HG03565 (cell line): ENCODE results near the gene MAPK8IP3.

Source experiments
- ATAC-seq: cut with Tn5 transposase; IDR thresholded peaks from one replicate; pipeline ENCODE4 v1.9.1; 2021; ENCODE audit warnings: mild to moderate bottlenecking, moderate library complexity; ENCODE audit not compliant: unreplicated experiment

The MAPK8IP3 gene

DNA sequence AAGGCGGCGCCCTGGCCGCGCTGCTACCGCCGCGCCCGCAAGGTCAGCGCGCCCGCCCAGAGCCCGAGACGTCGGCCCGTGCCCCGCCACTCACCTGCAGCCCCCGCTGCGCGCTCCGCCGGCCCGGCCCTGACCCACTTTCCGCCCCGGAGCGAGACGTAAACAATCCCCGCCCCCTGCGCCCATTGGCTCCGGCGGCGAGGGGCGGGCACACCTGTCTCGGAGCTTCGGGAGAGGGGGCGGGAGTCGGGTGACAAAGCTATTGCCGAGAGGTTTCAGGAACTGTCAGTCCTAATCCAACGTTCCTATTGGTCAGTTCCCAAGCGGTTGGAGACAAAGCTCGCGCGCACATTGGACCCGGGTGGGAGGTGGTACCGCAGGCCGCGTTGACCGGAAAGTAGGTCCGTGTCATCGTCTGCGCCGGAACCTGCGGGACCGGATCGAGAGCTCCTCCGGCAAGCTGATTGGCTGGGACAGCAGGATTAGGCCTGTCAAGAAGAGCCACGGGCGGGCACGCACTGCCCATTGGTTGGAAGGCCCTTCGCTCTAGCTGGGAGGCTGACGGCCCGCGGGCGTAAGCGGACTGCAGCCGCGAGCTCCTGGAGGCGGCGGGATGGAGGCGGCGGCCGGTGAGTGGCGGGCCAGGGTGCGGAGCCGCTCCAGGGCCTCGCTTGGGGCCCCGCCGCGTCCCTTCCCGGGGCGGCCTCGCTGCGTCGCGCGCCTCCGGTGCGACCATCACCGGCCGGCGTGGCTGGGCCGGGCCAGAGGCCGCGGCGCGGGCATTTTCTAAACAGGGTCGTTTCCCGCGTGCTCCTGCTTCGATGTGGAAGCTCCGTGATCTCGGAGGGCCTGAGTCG, 76.6 kb downstream of the MAPK8IP3 start, which contains the start of the genes NUBP2 and SPSB3:
NUBP2 (plus strand) TSS at position 553 of the 857 bp plus-strand sequence; CDS start at position 614, 61 bp downstream.
SPSB3 (minus strand) TSS at position 164 of the 857 bp plus-strand sequence. CDS start 1,088 bp downstream, outside the sequence.
- peak; percentile 73 for ATAC-seq

DNA sequence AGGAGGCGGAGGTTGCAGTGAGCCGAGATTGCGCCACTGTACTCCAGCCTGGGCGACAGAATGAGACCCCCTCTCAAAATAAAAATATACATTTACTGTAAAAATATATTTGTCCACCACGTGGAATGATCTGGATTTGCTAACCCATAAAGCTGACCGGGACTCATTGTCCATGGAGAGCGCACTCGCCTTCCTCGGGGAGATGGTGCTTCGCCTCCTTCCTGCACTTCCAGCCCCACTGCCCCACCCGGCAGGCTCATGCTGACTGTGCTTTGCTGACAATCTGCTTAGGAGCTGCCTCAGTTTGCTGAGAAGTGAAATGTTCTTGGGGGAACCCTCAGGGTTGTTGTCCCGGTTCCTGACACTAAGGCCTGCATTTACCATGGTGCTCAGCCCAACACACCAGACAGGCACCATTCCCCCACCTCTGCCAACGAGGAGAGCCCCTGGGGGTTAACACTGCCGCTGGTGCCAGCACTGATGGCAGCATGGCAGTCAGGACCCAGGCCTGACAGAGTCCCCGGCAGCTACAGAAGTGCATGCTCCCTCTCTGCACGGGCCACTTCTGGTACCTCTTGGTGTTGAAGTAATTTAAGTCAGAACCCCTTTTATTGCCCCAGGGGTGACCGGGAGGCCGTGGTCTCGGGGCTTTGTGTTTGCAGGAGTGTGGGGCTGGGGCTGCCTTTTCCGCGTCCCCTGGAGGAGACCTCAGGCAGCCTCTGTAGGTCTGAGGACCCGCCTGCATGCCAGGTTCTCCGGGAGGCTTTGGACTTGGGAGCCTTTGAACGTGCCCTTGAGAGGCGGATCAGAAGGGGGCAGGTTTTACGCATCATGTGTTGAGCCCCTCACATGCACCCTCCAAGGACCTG, 79.2 kb downstream of the MAPK8IP3 start:
- no peak for ATAC-seq

DNA sequence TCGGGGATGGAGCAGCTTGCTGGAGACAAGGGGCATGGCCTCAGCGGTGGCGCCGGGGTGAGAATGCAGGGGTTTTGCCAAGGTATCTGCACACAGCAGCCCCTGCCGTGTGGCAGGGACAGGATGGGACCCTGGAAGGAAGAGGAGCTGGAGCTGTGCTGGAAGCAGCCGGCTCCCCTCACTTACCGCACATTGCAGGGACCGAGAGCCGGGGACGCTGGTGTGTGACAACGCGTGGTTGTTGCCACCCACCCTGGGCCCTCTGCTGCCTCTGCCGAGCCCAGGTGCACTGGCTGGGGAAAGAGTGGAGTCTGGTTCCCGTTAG, 79.8 kb downstream of the MAPK8IP3 start:
- no peak for ATAC-seq

DNA sequence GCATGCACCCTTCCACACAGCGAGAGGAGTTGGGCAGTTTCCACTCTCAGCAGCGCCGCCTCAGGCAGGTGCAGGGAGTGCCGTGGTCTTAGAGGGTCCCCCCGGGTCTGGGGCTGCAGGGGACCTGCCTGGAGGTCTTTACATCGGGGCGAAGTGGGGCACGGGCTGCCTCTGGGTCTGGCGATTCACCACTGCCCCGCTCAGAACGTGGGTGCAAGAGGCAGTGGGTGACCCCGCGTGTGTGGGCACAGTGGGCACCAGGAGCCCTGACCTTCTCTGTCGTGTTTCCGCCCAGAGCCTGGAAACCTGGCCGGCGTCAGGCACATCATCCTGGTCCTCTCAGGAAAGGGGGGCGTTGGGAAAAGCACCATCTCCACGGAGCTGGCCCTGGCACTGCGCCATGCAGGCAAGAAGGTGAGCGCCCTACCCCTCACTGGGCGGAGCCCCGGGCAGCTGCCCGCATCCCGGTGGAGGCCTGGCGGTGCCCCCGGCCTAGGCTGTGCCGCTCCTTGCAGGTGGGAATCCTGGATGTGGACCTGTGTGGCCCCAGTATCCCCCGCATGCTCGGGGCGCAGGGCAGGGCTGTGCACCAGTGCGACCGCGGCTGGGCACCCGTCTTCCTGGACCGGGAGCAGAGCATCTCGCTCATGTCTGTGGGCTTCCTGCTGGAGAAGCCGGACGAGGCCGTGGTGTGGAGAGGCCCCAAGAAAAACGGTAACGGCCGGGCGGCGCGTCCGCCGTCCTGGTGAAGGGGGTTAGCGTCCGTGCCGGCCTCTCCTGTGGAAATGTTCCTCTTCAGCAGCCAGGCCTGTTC, 80.5 kb downstream of the MAPK8IP3 start:
- no peak for ATAC-seq

DNA sequence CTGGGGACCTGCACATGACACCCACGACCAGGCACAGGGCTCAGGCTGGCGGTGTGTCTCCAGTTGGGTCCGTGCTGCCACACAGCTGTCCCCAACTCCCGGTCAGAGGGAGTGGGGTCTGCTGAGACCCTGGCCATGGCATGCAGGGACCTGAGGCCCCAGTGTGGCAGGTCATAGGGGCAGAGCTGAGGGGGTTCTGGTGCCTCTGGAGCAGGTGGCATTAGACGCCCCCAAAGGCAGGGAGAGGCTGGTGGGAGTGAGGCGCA, 81.0 kb downstream of the MAPK8IP3 start:
- ATAC-seq, result no peak

DNA sequence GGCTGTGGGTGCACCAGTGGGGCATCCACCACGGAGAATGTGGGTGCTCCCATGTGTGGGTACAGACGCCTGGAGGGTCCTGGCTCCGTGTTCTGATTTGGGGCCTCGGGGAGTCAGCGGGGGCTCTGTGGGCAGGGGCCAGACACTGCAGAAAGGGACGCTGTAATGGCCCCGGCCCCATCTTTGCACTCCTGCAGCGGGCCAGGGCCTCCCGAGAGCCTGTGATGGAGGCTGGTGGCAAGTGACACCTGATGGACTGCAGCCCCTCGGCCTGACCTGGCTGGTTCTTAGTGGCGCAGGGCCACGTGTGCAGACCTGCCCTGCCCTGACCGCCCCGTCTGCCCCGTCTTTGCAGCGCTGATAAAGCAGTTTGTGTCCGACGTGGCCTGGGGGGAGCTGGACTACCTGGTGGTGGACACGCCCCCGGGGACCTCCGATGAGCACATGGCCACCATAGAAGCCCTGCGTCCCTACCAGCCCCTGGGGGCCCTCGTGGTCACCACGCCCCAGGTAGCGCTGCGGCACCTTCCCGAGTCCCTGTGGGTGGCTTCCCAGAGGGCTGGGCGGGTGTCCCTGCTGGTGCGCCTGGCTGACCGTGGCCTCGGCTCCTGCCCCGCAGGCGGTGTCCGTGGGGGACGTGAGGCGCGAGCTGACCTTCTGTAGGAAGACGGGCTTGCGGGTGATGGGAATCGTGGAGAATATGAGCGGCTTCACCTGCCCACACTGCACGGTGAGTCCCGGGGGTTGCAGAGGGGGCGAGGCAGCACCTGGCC, 81.5 kb downstream of the MAPK8IP3 start:
- no peak for ATAC-seq

DNA sequence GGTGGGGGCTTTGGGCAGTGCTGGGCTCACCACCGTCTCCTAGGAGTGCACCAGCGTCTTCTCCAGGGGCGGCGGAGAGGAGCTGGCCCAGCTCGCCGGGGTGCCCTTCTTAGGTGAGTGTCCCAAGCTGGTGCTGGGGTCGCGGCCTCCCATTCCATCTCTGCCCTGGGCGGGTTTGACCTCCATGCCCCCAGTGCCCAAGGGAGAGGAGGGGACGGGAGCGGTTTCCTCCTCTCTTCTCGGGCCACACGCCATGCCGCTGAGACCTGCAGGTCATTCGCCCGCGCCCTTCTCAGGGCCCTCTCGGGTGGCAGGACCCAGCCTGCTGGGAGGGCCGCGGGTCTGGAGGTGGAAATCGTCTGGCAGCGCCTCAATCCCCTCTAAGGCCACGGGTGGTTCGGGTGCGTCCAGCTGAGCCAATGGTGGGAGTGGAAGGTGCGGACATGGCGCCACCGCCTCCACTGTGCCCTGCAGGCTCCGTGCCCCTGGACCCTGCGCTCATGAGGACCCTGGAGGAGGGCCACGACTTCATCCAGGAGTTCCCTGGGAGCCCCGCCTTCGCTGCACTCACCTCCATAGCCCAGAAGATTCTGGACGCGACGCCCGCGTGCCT, 82.2 kb downstream of the MAPK8IP3 start:
- ATAC-seq, result no peak

DNA sequence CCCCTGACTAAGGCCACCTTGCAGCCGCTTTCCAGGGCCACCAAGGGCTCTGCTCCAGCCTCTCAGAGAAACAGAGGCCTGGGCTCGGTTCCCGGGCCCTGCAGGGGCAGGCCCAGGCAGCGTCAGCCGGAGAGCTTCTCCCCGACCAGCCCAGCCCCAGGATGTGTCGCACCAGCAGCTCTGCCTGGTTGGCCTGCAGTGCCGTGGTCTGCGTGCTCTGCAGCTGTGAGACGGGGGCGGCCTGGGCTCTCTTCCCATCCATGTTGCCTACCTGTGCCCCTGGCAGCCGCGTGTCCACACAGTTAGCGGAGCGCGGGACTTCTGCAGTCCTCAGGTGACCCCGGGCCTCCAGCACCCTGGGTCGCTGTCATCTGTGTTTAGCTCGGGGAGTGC, 82.7 kb downstream of the MAPK8IP3 start:
- no peak for ATAC-seq

DNA sequence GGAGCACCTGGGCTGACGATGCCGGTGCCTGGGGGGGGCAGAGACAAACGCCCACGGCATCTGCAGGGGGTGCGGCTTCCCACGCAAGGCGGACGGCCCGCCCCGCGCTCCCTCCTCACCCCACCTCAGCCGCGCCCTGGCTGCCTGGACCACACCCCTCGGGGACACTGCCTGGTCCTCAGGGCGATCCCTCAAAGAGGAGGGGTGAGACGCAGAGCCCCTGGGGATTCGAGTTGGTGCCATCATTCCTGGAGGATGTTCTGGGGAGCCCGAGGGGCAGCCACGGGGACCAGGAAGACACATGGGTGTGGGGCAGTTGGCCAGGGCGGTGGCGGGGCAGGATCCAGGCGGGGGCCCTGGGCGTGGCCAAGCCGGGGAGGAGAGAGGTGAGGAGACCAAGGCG, 83.6 kb downstream of the MAPK8IP3 start:
- no peak for ATAC-seq

DNA sequence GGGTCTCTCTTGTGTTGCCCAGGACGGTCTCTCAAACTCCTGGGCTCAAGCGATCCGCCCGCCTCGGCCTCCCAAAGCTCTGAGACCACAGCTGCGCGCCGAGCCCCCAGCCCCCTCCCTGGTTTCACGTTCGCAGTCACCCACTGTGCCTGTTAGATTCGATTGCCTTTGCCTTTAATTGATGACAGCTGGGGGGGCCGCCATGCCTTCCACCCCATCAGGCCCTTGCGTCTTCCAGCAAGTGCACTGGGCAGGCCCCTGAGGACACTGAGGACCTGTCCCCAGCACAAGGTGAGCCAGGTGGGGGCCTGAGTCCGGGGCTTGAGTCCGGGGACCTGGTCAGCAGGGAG, 84.2 kb downstream of the MAPK8IP3 start:
- no peak for ATAC-seq

DNA sequence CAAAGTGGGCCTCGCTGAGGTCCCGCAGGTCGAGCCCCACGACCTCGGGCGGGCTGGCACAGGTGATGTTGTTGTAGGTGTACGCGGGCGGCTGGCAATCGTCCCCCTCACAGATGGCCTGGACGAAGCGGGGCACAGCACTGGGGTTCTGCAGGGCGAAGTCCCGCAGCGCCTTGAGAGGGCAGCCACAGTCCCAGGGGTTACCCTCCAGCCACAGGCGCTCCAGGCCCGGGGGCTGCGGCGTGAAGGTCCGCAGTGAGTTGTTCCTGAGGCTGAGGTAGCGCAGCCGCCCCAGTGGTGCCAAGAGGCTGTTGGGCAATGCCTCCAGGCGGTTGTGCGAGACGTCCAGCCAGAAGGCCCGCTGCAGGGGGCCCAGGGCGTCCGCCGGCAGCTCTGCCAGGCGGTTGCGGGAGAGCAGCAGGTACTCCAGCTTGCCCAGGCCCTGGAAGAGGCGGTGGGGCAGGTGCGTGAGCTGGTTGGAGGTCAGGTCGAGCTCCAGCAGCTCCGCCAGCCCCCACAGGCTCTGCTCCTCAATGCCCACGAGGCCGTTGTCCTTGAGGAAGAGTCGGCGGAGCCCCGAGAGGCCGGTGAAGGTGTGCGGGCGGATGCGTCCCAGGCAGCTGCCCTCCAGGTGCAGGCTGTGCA, 84.7 kb downstream of the MAPK8IP3 start:
- no peak for ATAC-seq

DNA sequence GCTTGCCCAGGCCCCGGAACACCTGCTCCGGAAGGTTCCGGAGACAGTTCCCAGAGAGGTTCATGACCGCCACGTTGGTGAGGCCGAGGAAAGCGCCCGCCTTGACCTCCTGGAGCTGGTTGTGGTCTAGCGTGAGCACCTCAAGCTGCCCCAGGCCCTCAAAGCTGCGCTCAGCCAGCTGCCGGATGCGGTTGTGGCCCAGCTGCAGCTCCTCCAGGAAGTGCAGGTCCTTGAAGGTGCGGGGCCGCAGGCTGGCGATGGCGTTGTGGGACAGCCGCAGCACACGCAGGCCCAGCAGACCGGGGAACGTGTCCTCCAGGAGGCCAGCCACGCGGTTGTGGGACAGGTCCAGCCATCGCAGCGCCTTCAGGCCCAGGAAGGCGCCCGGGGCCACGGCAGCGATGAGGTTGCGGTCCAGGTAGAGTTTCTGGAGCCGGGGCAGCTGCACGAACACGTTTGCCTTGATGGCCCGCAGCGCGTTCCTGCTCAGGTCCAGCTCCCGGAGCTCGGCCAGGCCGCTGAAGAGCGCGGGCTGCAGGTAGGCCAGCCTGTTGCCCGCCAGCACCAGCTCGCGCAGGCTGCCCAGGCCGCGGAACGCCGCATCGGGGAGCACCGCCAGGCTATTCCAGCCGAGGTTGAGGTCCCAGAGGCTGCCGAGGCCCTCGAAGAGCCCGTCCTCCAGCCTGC, 85.4 kb downstream of the MAPK8IP3 start:
- ATAC-seq, result no peak

DNA sequence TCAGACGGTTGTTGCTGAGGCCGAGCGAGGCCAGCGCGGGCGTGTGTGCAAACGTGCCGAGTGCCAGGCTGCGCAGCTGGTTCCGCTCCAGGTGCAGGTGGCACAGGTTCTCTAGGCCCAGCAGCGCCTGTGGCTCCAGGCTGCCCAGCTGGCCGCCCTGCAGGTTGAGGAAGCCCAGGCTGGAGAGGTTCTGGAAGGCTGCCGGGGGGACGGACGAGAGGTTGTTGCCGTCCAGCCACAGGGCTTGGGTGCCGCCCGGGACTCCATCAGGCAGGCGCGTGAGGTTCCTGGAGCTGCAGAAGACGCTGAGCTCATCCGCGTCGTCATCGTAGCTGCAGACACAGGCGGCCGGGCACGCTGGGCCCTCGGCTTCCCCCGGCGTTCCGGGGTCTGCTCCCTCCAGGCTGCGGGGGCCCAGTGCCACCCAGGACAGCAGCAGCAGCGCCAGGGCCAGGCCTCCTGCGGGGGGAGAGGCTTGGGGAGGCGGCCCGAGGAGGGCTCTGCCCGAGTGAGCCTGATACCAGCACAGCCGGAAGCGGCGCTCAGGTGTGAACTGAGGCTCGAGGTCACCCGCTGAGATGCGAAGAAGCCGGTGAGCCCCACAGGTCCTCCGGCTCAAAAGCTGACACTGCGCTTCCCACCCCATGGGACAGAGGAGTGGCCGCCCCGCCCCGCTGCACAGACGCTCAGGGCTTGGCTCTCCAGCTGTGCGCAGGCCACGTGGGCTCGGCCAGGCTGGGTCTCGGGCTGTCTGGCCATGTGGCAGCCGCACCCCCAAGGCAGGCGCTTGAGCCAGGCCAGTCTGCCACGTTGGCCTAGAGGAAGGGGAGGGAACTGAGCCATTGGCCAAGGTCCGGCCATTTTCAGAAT, 86.2 kb downstream of the MAPK8IP3 start:
- no peak for ATAC-seq

DNA sequence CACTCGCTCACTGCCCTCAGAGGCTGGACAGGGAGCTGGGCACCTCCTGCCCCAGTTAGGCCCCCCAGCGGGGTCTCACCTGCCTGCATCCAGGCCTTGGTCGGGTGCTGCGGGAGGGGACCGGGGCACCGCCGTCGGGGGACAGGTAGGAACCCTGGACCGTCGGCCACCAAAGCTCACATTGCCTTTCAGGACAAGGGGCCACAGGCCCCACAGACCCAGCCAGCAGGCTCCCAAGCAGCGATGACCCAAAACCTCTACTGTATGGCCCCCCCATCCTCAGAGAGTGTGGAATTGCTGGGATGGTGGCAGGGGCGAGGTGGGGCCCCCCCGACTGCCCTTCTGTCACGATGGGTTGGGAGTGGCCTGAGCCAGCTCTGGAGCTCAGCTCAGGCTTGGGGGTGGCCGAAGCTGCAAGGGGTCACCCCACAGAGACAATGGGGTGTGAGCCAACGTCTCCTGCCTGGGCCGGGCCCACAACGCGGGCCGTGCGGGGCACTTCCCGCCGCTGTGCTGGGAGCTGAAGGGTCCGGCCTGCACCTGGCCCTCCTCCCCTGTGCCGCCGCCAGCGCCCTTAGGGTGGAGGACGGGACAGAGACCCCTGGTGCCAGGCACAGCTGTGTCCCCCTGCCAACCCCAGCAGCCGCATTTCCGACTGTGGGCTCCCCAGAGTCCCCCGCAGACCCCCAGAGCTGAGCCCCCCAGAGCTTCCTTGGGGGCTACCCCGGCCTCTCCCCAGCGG, 87.0 kb downstream of the MAPK8IP3 start:
- ATAC-seq, result no peak

DNA sequence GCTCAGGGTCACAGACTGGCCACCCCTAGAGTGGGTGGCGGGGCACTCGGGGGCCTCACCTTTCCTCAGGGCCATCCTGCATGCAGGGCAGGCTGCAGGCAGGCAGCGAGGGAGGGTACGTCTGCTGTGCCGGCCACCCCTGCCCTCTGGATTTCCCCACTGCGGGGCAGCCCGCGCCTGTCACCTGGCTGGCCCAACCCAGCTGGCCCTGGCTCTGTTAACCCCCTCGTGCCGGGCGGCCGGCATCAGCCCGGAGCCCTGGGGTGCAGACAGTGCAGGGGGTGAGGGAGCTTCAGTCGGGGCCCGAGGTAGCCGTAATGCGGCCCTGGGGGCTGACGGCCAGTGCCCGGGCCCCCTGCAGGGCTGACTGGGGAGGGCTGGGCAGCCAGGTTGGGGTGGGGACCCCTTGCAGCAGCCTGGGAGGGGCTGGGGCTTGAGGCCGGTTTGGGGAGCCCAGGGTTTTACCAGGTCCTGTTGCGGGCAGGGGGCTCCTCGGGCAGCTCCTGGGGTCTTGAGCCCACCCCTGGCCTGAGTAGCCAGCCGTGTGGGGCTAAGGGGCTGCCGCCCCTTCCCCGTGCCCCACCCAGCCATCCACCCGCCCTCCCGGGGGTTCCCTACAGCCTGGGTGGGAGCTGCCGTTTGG, 87.7 kb downstream of the MAPK8IP3 start, which contains the start of gene IGFALS:
IGFALS (minus strand) TSS at position 128 of the 643 bp plus-strand sequence; CDS start at position 75, 53 bp downstream.
- no peak for ATAC-seq

DNA sequence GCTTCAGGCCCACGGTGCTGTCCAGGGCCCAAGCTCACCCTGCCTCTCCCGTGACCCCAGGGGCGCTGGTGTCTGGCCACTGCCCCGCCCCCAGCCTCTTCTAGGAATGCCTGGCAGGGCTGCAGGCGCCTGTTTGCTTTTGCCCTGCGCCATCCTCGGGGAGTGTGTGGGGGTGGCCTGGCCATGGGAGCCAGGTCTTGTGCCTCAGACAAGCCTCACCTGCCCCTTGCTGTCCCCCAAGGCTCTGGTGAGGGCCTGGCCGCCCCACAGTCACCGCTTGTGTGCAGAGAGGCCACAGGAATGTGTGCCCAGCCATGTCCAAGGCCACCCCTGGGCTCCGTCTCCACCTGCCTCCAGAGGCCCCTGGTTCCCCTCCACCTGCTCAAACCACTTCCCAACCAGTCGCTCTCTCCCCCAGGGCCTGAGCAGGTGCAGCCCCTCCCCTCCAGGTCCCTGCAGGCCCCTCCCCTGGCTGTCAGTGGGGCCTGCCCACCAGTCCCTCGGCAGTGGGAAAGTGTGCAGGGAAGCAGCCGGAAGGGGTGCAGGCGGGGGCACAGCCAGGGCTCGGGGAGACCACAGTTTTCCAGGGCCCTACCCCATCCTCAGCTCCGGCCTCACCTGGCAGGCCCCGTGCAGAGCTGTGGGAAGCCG, 88.4 kb downstream of the MAPK8IP3 start:
- ATAC-seq, result no peak
